GM18520 (cell line): ENCODE measurements around the gene MRPL21.
A peak's percentile ranks its signal among the peaks of the same experiment; 100 is the strongest.

Source experiments
- ATAC-seq: cut with Tn5 transposase; IDR thresholded peaks from one replicate; pipeline ENCODE4 v1.9.1; 2021; ENCODE audit not compliant: unreplicated experiment

The MRPL21 gene

DNA sequence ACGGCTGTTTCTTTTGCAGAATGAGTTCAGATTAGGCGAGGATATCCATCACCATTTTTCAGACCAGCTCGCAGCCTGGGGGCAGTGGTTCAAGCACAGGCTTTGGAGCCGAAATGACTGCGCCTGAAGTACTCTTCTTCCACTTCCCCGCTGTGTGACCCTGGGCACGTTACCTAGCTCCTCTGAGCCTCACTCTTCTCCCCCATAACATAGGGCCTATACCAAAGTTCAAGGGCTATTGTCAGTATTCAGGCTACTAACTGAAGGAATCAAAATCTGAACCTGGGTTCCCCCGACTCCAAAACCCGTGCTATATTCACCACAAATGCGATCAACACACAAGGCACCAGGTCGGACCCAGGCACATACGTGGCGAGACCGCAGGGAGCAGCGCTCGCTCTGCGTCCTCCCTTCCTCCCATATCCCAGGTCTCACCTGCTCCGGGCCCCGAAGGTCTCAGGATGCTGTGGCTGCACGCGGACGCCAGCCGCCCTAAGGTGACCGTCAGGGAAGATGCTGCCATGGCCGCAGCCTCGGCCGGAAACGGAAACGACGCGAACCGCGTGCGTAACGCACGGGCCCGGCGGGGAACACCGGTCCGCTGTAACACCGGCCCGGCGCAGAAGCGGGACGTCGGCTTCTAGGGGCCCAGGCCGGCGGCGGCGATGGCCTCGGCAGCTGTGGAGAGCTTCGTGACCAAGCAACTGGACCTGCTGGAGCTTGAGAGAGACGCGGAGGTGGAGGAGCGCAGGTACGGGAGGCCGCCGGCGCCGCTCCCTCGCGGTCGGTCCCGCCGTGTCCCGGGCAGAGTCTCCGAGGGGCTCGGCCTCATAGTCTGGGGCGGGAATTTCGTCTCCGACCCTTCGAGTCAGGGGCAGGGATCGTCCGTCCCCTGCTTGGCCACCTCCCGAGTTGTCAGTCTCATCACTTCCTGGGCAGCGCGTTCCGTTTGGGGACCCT, at the start of gene MRPL21, which contains the start of gene IGHMBP2:
Gene MRPL21, minus strand, starts transcription at position 545 of the 960 bp plus-strand sequence. Its CDS starts 22 bp downstream, at position 523.
Gene IGHMBP2, plus strand, starts transcription at position 604 of the 960 bp plus-strand sequence. Its CDS starts 62 bp downstream, at position 666.
- peak; percentile 84 for ATAC-seq

DNA sequence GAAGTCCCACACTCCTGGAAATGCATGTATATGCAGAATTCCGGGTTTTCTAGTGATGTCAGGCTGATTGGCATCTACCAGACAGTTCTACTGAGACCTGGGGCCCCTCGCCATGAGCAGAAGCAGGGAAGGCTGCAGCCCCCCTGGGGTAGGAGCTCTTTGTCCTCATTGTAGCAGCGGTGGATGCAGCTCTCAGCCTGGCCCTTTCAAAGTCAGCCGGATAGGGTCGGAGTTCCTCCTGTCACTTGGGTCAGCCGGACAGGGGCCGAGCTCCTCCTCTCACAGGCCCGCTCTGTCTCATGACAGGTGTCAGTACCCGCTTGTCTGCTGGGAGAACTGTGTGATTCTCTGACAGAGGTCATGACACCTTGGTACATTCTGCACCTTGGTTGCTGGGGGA, 47.1 kb upstream of the MRPL21 start:
- ATAC-seq: no peak

DNA sequence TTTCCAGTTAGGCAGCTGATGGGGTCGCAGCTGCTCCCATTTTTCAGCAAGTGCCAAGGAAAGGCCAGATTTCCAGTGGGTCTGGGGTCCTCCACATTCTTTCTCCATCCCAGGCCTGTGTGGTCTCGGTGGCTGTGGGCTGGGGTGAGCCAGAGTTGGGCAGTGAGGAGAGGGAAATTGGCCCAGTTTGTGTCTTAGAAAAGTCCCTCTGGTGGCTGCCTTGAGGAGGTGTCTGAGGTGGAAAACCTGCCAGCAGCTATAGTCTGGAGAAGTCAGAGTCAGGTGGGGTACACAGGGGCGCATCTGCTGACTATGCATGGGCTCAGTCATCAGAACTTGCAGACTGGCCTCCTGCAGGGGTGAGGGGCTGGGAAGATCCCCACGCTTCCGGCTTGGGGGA, 46.6 kb upstream of the MRPL21 start:
- ATAC-seq: no peak

GRCh38 chr11:68948935-68949334, 45.3 kb upstream of the MRPL21 start:
- ATAC-seq: no peak

GRCh38 chr11:68948496-68948895, 44.9 kb upstream of the MRPL21 start:
- ATAC-seq: no peak

DNA sequence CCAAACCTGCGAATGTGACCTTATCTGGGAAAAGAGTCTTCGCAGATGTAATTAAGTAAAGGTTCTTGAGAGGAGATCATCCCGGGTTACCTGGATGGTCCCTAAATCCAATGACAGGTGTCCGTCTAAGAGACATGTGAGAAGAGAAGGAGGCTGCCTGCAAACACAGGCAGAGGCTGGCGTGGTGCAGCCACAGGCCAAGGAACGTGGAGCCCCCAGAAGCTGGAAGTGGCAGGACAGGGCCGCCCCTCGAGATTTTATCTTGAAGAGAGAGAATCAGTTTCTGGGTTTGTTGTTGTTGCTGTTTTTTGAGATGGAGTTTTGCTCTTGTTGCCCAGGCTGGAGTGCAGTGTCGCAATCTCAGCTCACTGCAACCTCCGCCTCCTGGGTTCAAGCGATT, 43.5 kb upstream of the MRPL21 start:
- ATAC-seq: no peak

DNA sequence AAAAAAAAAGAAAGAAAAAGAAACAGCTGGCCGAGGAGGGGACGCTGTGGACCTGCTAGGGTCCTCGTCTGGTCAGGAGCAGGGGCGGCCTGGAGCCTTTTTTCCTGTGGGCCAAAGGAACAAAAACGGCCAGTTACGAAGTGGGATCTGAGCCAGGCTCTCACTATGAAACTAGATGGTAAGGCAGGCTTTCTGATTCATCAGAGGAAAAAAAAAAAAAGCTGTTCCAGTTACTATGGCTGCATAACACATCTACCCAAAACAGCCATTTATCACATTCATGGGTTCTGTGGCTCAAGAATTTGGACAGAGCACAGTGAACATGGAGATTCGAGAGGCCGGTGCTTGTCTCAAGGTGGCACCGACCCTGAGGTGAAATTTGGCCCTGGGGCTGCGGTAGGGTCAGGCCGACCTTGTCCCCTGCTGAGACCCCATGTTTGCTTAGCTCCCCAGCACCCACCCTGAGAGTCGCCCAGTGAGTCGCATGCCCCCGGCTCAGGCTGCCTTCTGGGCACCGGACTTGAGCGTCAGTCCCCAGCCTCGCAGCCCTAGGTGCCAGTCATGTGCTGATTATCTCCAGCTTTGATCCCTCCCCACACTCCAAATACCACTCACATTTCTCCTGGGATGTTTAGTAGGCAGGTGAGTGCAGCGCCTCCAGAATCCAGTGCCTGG, 42.9 kb upstream of the MRPL21 start:
- ATAC-seq: no peak

DNA sequence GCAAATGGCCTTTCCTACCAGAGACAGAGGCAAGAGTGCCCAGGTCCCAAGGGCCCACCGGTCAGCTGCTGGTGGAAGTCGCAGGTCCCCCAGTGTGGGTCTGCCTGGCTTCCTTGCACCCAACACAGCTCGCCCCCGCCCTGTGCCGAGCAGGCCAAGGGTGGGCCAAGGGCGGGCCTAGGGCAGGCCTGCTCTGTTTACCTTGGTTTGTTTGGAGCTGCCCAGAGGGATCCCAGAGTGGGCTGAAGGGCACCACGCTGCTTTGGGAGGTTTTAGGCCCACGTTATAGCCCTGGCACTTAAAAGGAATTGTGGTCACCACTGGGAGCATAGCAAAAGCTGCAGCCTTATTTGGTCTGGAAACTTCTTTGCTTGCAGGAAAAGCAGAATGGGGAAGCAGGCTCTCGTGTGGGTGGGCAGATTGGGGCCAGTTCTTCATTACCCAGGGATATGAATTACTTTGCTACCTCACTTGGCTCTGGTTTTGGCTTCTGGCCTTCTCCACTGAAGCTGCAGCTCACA, 39.2 kb upstream of the MRPL21 start:
- no peak for ATAC-seq

GRCh38 chr11:68942095-68942620, 38.5 kb upstream of the MRPL21 start:
- ATAC-seq: no peak

DNA sequence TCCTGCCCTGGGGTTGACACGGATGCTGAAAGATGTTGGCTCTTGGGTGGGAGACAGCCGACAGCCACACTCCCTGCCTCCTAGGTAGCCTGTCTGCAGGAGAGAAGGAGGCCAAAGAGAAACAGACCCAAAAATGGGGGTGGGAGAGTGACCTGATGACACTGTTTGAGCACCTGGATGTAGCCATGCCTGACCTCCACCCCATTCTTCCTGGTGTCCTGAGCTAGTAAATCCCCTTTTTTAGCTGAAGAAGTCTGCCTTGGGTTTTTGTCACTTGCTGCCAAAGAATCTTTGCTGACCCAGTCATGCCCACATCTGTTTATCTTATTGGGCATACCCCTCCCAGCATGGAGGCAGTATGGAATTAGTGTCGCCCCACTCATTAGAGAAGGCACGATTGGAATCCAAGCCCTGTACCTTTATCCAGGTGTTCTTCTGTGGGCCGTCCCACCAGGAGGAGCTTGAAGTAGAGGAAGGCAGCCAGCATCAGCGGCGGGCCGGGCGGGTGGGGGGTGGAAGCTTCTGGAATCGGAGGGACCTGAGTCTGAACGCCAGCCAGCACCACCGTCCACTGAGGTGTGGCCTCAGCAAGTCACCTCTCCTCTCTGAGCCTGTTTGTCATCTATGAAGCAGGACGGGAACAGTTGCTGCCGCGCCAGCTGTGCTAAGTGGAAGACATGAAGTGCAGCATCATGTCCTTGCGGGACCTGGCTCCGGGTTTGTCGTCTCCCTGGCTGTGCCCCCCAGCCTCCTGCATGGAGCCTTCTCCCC, 37.9 kb upstream of the MRPL21 start:
- no peak for ATAC-seq

GRCh38 chr11:68940651-68941323, 37.2 kb upstream of the MRPL21 start:
- ATAC-seq: no peak

- no peak for ATAC-seq
These were observed 36.2 kb upstream of the MRPL21 start for GRCh38 chr11:68939583-68940555.

- no peak for ATAC-seq
These were observed 35.4 kb upstream of the MRPL21 start for GRCh38 chr11:68938816-68939582.

GRCh38 chr11:68938088-68938487, 34.5 kb upstream of the MRPL21 start:
- ATAC-seq: no peak

GRCh38 chr11:68936676-68937620, 33.3 kb upstream of the MRPL21 start:
- ATAC-seq: no peak

DNA sequence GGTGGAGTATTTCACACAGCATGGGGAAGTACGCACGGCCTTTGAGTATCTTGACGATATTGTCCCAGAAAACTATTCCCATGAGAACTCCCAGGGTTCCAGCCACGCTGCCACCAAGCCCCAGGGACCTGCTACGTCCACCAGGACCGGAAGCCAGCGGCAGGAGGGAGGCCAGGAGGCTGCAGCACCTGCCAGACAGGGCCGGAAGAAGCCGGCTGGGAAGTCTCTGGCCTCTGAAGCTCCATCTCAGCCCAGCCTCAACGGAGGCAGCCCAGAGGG, 32.7 kb upstream of the MRPL21 start:
- no peak for ATAC-seq
